K562 (cell line): ENCODE measurements around the gene KCNMB1. TPM values are rescaled to one million over a fixed set of nuclear protein-coding genes. Genes with fewer than 3 reads are reported as not detected.

ENCODE experiments used
- ATAC-seq: fragments of 200-7000 bp; cut with Tn5 transposase; 3 replicates; pipeline ENCODE4 v1.9.1; 2020; ENCODE audit warnings: moderate library complexity
- BruUV-seq: library from RNA; stranded (reverse); fragments of 400-500 nt; replicated peaks from 2 replicates; lab custom pipeline; 2021; lab: Mats Ljungman, UMichigan
- CTCF ChIA-PET: fragments of 300-600 bp; formaldehyde crosslinking; extraction: SDS; loops from one replicate; lab custom pipeline; 2021; ENCODE audit warnings: low intra/inter-chr PET ratio; lab: Yijun Ruan, JAX
- POLR2A ChIA-PET: fragments of 300-600, 350-650 bp; sonication (Branson Sonifier 250); formaldehyde crosslinking; extraction: SDS; loops from one replicate; lab custom pipeline; 2021; ENCODE audit warnings: antibody characterized with exemption, inconsistent platforms; lab: Yijun Ruan, JAX
- DNase-seq, 4 experiments: peaks; one replicate each; pipeline versions ENCODE4 v3.0.0 to v3.0.0-alpha.2; 2011 to 2018; ENCODE audit warnings: low spot score in 3 of 4, mixed read lengths in 3 of 4; ENCODE audit errors: extremely low read depth in 1 of 4
- FAIRE-seq: peaks from 2 replicates; lab custom pipeline; 2011; peaks lifted over from hg19 to GRCh38; lab: Jason Lieb, UNC
- H2AFZ ChIP-seq: 2 replicates; pipeline ENCODE4 v1.6.0; 2011; ENCODE audit warnings: low read depth, low read length, control low read depth, inconsistent platforms
- H3K27ac ChIP-seq: fragments of 200-600 bp; 3 replicates; pipeline ENCODE4 v1.8.0; 2011; ENCODE audit warnings: low read depth, mild to moderate bottlenecking, control low read depth, inconsistent platforms, low read length, moderate library complexity, mixed read lengths; ENCODE audit errors: extremely low read depth
- H3K27me3 ChIP-seq, 2 experiments: fragments of 300-600 bp in 1 of 2; 2 replicates in 1 of 2; 3 replicates in 1 of 2; pipeline versions ENCODE4 v1.6.0 to v1.8.0; 2011; ENCODE audit warnings: inconsistent platforms in 2 of 2, low read length in 2 of 2, mild to moderate bottlenecking in 1 of 2, mixed read lengths in 1 of 2, moderate library complexity in 1 of 2; ENCODE audit not compliant: control insufficient read depth in 2 of 2, insufficient read depth in 2 of 2
- H3K36me3 ChIP-seq: fragments of 300-600 bp; 3 replicates; pipeline ENCODE4 v1.8.0; 2011; ENCODE audit warnings: mild to moderate bottlenecking, low read length, inconsistent platforms; ENCODE audit not compliant: control insufficient read depth, insufficient read depth
- H3K4me1 ChIP-seq, 2 experiments: fragments of 200-600 bp in 1 of 2; replicated peaks in 1 of 2; 2 replicates in 1 of 2; 3 replicates in 1 of 2; pipeline versions ENCODE4 v1.5.1 to v1.8.0; 2011; ENCODE audit warnings: inconsistent platforms in 2 of 2, low read length in 2 of 2, mild to moderate bottlenecking in 1 of 2, mixed read lengths in 1 of 2, moderate library complexity in 1 of 2; ENCODE audit not compliant: control insufficient read depth in 2 of 2, insufficient read depth in 2 of 2
- H3K4me2 ChIP-seq: 2 replicates; pipeline ENCODE4 v1.6.1; 2011; ENCODE audit warnings: low read length, control low read depth, inconsistent platforms, mixed read lengths; ENCODE audit not compliant: insufficient read depth
- H3K4me3 ChIP-seq: fragments of 200-600 bp; sonication (generic), shearing (Covaris generic); 2 replicates; pipeline ENCODE4 v1.5.1; 2016; ENCODE audit warnings: control low read depth, inconsistent platforms
- H3K79me2 ChIP-seq: fragments of 200-600 bp; 3 replicates; pipeline ENCODE4 v1.8.0; 2011; ENCODE audit warnings: low read length, inconsistent platforms; ENCODE audit not compliant: control insufficient read depth, insufficient read depth
- H3K9ac ChIP-seq, 2 experiments: 2 replicates each; pipeline versions ENCODE4 v1.6.0 to v1.6.1; 2011; ENCODE audit warnings: low read depth in 2 of 2, low read length in 2 of 2, control low read depth in 1 of 2, inconsistent platforms in 1 of 2, mild to moderate bottlenecking in 1 of 2, mixed read lengths in 1 of 2; ENCODE audit not compliant: insufficient read depth in 1 of 2
- H3K9me1 ChIP-seq: one replicate; pipeline ENCODE4 v1.6.0; 2011; ENCODE audit warnings: inconsistent platforms, mild to moderate bottlenecking, low read length, moderate library complexity; ENCODE audit not compliant: control insufficient read depth, insufficient read depth
- H3K9me3 ChIP-seq: replicated peaks from 2 replicates; pipeline ENCODE4 v1.5.1; 2011; ENCODE audit warnings: low read depth, low read length, inconsistent platforms; ENCODE audit not compliant: control insufficient read depth, insufficient read depth
- H4K20me1 ChIP-seq: replicated peaks from 2 replicates; pipeline ENCODE4 v1.6.1; 2011; ENCODE audit warnings: low read length, inconsistent platforms, mixed read lengths; ENCODE audit not compliant: control insufficient read depth, insufficient read depth
- BCOR ChIP-seq: fragments of 450-650 bp; IDR thresholded peaks from 2 replicates; pipeline ENCODE4 v1.6.1; 2016
- CTCF ChIP-seq, 3 experiments: IDR thresholded peaks in 2 of 3; conservative IDR thresholded peaks in 1 of 3; 2 replicates each; pipeline ENCODE4 v1.5.1; 2011 to 2012; ENCODE audit warnings: low read length in 3 of 3, mild to moderate bottlenecking in 3 of 3, control low read depth in 2 of 3, improper control_type of control experiment in 1 of 3, inconsistent platforms in 1 of 3, low read depth in 1 of 3, mixed read lengths in 1 of 3, moderate library complexity in 1 of 3; ENCODE audit not compliant: insufficient read depth in 2 of 3
- RBM25 ChIP-seq: fragments of 200-400 bp; formaldehyde crosslinking; IDR thresholded peaks from 2 replicates; pipeline ENCODE4 v1.6.1; 2018; ENCODE audit warnings: low read length, low read depth, moderate library complexity; ENCODE audit not compliant: severe bottlenecking
- SMARCA5 ChIP-seq: fragments of 450-650 bp; IDR thresholded peaks from 2 replicates; pipeline ENCODE4 v1.6.1; 2016
- TAF9B ChIP-seq: fragments of 450-650 bp; IDR thresholded peaks from 2 replicates; pipeline ENCODE4 v1.6.1; 2018; ENCODE audit warnings: mild to moderate bottlenecking; ENCODE audit not compliant: partially characterized antibody
- WGBS: fragments of 100-300 bp; shearing (Covaris generic); methylation state at CpG from one replicate; pipeline ENCODE4 v1.1.6; 2016; ENCODE audit warnings: low coverage, mixed read lengths; ENCODE audit not compliant: insufficient coverage; ENCODE audit errors: missing lambda C conversion rate; 5-methylcytosine and 5-hydroxymethylcytosine counted together
- in situ Hi-C: fragments of 300-500 bp; cut with MboI; formaldehyde crosslinking; loops from 4 replicates; pipeline ENCODE4 v1.15.0; 2018; ENCODE audit warnings: inconsistent platforms, mixed read lengths
- intact Hi-C: fragments of 100-400 bp; cut with micrococcal nuclease; formaldehyde crosslinking; loops from 2 replicates; pipeline ENCODE4 v1.14.2; 2022
- polyA plus RNA-seq, 8 experiments: library from polyadenylated mRNA; depleted of rRNA in 4 of 8; stranded (reverse) in 5 of 8; unstranded in 3 of 8; fragments of >200 nt; fragmentation: Nextera tagmentation in 2 of 8; fragmentation: Illumina TruSeq in 1 of 8; extraction: Ambion mirVana in 2 of 8; extraction: Trizol in 1 of 8; gene quantifications; 2 replicates each; pipeline versions ENCODE4 v1.2.1 to v1.2.3, GENCODE V29; 2011 to 2014; ENCODE audit warnings: inconsistent platforms in 1 of 8, missing spikeins in 1 of 8
- total RNA-seq, 7 experiments: library from RNA; depleted of rRNA in 6 of 7; stranded (reverse); fragments of >200 nt in 6 of 7; fragmentation: Illumina TruSeq in 2 of 7; extraction: Trizol in 2 of 7; gene quantifications; 2 replicates each; pipeline versions ENCODE4 v1.2.1 to v1.2.3, GENCODE V29; 2011 to 2021; ENCODE audit warnings: low replicate concordance in 1 of 7

The KCNMB1 gene
- total and polyA plus RNA-seq, 9 of the 15 experiments (the other 6 are each of a cell fraction or from before 2014, with no cell fraction given) = not detected

GRCh38 chr5:170426149-170426767, 37.1 kb upstream of the KCNMB1 start:
- peak in 2 of 4 experiments; percentile 20 to 26 for DNase-seq
- FAIRE-seq = peak; percentile 44
- no peak overlapping the region for H3K9ac ChIP-seq
- H3K27ac ChIP-seq = no peak overlapping the region
- peaks cover 2 to 21% of the 10 kb centered on the region in 2 experiments; a peak in 3 of 5 replicates for H3K27me3 ChIP-seq
- no peaks in the 10 kb centered on the region for H3K4me1 ChIP-seq
- H4K20me1 ChIP-seq = no peaks in the 10 kb centered on the region
- ChIA-PET CTCF (interaction anchor here (0.7 kb wide), 1 partner anchor 12 kb away, joined by 3 read pairs; no protein-coding TSS in a partner anchor), POLR2A (interaction anchor here (0.6 to 1.0 kb wide), 2 partner anchors 10 to 225 kb away, joined by 3 read pairs; no protein-coding TSS in a partner anchor)
- WGBS = 0% methylated on average over 3 of the region's 3 CpGs
- H3K79me2 ChIP-seq = no peaks in the 10 kb centered on the region
- no TSS peak for BruUV-seq
- H3K9me3 ChIP-seq = no peaks in the 10 kb centered on the region
- H3K9me1 ChIP-seq = no peaks in the 10 kb centered on the region
- H3K4me2 ChIP-seq = no peak overlapping the region
- H3K4me3 ChIP-seq = no peak overlapping the region
- TF ChIP-seq RBM25 (peak; percentile 95), TAF9B (no peak), SMARCA5 (peak; percentile 51; the same call in 1 of the 2 replicates), CTCF (IDR thresholded peaks at IDR 0.05 in 2 of 3, conservative IDR thresholded peaks at IDR 0.05 in 1 of 3; ENCODE audit: insufficient read depth in 2 of 3, low read depth in 1 of 3, low read length in 3 of 3) (peak in 2 of 3 experiments; percentile 13 to 24; a peak in 1 of 6 replicates), BCOR (peak; percentile 37; the same call in 1 of the 2 replicates)
- no peak overlapping the region for H2AFZ ChIP-seq
- intact Hi-C loops (no loop called here), in situ Hi-C loops (no loop called here)
- no peak for ATAC-seq
- no peaks in the 10 kb centered on the region for H3K36me3 ChIP-seq
